ENCODE measurements around the gene PIAS1.
A peak's percentile ranks its signal among the peaks of the same experiment; 100 is the strongest.
"Not testable (repeated sequence)": the region's sequence is repeated elsewhere in the genome, so short reads cannot be mapped to it uniquely, and the experiment has no call there.

PIAS1 gene

GRCh38 chr15:68214838-68215254, 160.7 kb downstream of the PIAS1 start:
- DNase-seq (ENCODE audit: low spot score) (no peak), FAIRE-seq (no peak)

GRCh38 chr15:68217341-68217740, 163.2 kb downstream of the PIAS1 start:
- no peak for DNase-seq (ENCODE audit: low spot score)
- FAIRE-seq: no peak

GRCh38 chr15:68218331-68218730, 164.2 kb downstream of the PIAS1 start:
- FAIRE-seq: no peak
- DNase-seq (ENCODE audit: low spot score): no peak

- FAIRE-seq (no peak), DNase-seq (ENCODE audit: low spot score) (no peak)
Measured at GRCh38 chr15:68218847-68219798, 165.0 kb downstream of the PIAS1 start.

- DNase-seq (ENCODE audit: low spot score): no peak
- FAIRE-seq: no peak
Measured at GRCh38 chr15:68220489-68220888, 166.4 kb downstream of the PIAS1 start.

- FAIRE-seq (no peak), DNase-seq (ENCODE audit: low spot score) (no peak)
Measured at GRCh38 chr15:68220967-68221366, 166.9 kb downstream of the PIAS1 start.

GRCh38 chr15:68221530-68222431, 167.7 kb downstream of the PIAS1 start:
- FAIRE-seq; DNase-seq (ENCODE audit: low spot score): not testable (repeated sequence)

- not testable (repeated sequence) for FAIRE-seq; DNase-seq (ENCODE audit: low spot score)
Measured at GRCh38 chr15:68222432-68222743, 168.3 kb downstream of the PIAS1 start.

- DNase-seq (ENCODE audit: low spot score): no peak
- FAIRE-seq: no peak
Measured at GRCh38 chr15:68223171-68223570, 169.1 kb downstream of the PIAS1 start.

- DNase-seq (ENCODE audit: low spot score): no peak
- no peak for FAIRE-seq
Measured at GRCh38 chr15:68224108-68224507, 170.0 kb downstream of the PIAS1 start.

GRCh38 chr15:68224546-68225250, 170.6 kb downstream of the PIAS1 start:
- DNase-seq (ENCODE audit: low spot score): no peak
- no peak for FAIRE-seq

GRCh38 chr15:68225442-68225841, 171.3 kb downstream of the PIAS1 start:
- DNase-seq (ENCODE audit: low spot score); FAIRE-seq: not testable (repeated sequence)

GRCh38 chr15:68227643-68228142, 173.6 kb downstream of the PIAS1 start:
- FAIRE-seq (no peak), DNase-seq (ENCODE audit: low spot score) (no peak)

GRCh38 chr15:68228143-68228970, 174.2 kb downstream of the PIAS1 start:
- no peak for FAIRE-seq
- no peak for DNase-seq (ENCODE audit: low spot score)

- DNase-seq (ENCODE audit: low spot score) (no peak), FAIRE-seq (no peak)
Measured at GRCh38 chr15:68228971-68229385, 174.9 kb downstream of the PIAS1 start.

- peak; percentile 52 for DNase-seq (ENCODE audit: low spot score)
- no peak for FAIRE-seq
Measured at GRCh38 chr15:68229386-68230156, 175.5 kb downstream of the PIAS1 start, which contains the start of gene CLN6. Gene CLN6, minus strand, starts transcription at chr15:68229728. Its CDS starts 144 bp downstream, at chr15:68229584.

- no peak for FAIRE-seq
- DNase-seq (ENCODE audit: low spot score): no peak
Measured at GRCh38 chr15:68230157-68231100, 176.3 kb downstream of the PIAS1 start.

- FAIRE-seq: no peak
- DNase-seq (ENCODE audit: low spot score): no peak
Measured at GRCh38 chr15:68231102-68231818, 177.1 kb downstream of the PIAS1 start.

Measured in RCC 7860 (cell line).